ENCODE data around the gene GMCL1.

- TF ChIP-seq GATA2 (IDR thresholded peaks at IDR 0.05; ENCODE audit: low read depth, low read length), result no peak
- TF ChIP-seq GATA3 (IDR thresholded peaks at IDR 0.05; ENCODE audit: low read depth, low read length), result no peak
Measured at GRCh38 chr2:69791045-69791444, 38.4 kb upstream of the GMCL1 start.
